HG02870 (cell line): ENCODE results near the gene UCP2.
"Not testable (repeated sequence)": the region's sequence is repeated elsewhere in the genome, so short reads cannot be mapped to it uniquely, and the experiment has no call there.

Experiments used
- ATAC-seq: cut with Tn5 transposase; IDR thresholded peaks from one replicate; pipeline ENCODE4 v1.9.1; 2021; ENCODE audit warnings: mild to moderate bottlenecking, moderate library complexity; ENCODE audit not compliant: unreplicated experiment

Gene UCP2

DNA sequence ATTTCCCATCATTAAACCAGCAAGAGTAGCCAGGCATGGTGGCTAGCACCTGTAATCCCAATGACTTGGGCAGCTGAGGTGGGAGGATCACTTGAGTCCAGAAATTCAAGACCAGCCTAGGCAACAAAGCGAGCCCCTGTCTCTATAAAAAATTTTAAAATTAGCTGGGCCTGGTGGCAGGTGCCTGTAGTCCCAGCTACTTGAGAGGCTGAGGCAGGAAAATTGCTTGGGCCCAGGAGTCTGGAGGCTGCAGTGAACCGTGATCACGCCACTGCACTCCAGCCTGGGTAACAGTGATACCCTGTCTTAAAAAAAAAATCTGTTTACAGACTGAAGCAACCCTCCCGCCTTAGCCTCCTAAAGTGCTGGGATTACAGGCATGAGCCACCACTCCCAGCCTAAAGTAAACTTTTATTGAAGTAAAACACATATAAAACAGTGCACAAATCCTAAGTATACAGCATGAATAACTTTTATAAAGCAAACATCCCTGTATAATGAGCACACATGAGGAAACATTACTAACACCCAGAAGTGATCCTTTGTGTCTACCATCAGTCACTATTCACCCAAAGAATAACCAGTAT, 13.6 kb upstream of the UCP2 start:
- no peak for ATAC-seq

DNA sequence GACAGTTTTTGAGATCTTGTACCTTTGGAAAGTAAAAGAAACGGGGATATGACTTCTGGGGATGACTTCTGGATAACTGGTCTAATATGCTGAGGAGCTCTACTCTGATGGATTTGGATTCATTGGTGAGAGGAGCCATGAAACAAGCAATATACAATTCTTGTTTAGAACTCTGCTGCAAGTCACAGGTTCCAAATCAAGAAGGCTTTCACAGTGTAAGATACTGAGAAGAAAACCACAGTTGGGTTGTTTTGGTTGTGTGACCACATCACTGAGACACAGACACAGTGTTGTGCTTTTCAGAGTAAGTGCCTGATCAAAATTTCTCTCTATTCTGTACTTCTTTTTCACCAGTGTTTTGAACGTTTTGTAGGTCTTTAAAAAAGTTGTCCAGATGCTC, 13.1 kb upstream of the UCP2 start:
- ATAC-seq, result peak; percentile 47

DNA sequence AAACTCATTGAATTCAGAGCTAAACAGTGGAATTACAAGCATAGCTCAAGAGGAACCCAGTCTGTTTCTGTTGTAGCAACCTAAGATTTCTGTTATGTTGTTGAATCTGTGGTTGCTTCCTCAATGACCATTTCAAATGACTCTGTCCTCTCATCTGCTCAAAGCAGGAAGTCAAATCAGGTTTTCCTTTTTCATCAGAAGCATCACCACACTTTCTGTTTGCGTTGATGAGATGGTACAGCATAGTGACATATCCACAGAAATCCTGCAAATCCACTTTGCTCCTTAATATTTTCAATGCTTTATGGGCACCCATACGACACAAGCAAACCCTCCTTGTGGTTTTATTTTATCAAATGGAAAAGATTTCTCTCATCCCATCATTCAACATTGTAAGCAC, 12.6 kb upstream of the UCP2 start:
- ATAC-seq, result no peak

DNA sequence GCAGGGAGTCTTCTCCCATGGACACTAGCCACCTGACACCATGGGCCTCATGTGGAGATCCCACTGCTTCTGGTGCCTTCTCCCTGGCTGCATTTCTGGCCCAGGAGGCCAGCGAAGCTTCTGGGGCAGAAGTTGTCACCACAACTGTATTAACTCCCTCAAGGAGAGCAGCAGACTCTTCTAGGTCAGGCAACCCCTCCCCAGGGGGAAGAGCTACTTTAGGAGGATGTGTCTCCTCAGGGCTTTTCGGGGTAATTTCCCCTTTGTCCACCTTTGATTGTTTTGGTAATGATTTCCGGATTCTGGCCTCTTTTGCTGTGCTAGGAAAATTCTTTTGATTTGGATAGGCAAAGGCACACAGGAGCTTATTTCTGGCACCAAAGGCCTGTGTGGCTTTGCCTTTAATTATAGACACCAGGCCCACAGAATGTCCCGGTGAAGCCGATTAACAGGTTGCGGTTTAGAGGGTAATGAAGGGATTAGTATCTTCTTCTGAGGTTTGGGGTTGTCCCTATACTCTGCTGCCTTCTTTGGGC, 8.9 kb upstream of the UCP2 start:
- ATAC-seq, result no peak

DNA sequence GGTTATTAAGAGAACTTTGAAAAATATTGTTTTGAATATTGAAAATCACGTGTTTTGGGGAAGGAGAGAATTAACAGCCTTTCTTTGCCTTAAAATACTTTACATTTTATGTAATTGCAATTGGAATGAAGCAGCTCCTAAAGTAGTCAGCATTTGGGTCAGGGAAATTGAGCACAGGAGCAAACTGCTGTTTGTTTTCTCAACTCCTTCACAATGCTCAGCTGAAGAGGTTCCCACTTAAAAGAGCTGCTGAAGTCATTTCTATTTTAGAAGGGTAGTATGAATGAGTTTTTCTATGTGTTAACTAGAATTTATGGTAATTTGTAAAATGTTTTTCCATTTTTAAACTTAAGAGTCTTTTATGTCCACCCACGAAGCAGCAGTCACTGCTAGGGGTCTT, 8.1 kb upstream of the UCP2 start:
- ATAC-seq, result no peak

DNA sequence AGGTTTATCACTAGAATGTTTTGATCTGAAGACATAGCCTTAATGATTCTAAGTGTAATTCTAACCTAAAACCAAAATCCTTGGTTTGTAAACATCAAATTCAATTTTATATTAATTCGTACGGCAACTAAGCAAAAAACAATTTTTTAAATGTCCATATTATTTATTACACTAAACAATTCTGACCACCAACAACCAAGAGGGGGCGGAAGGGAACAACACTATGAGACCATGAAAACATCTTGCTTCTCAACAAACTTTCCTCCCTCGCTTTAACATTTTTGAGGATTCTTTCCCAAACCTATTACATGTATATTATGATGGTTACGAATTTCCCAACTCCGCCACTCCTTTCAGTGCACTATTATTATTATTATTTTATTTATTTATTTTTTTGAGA, 6.5 kb upstream of the UCP2 start:
- no peak for ATAC-seq

DNA sequence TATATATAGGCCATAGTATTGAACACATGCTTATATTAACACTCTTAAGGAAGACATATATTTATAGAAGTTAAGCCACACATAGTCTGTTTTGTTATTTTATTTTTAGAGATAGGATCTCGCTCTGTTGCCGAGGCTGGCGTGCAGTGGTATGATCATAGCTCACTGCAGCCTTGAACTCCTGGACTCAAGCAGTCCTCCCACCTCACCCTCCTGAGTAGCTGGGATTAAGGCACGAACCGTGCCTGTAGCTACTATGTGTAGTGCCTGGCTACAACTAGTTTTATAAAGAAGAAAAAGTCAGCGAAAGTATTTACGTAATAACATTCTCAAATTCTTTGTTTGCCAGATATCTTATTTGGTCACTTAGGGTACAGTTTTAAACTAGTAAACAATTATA, 5.6 kb upstream of the UCP2 start:
- no peak for ATAC-seq

DNA sequence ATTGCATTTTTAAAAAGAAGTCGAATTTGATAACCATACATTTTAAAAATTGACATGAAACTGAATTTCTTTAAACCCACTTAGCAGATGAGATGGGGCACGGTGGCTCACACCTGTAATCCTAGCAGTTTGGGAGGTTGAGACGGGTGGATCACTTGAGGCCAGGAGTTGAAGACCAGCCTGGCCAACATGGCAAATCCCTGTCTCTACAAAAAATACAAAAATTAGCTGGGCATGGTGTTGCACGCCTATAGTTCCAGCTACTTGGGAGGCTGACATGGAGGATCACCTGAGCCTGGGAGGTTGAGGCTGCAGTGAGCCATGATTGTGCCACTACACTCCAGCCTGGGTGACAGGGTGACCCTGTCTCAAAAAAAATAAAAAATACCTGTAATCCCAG, 3.0 kb upstream of the UCP2 start:
- ATAC-seq, result not testable (repeated sequence)

DNA sequence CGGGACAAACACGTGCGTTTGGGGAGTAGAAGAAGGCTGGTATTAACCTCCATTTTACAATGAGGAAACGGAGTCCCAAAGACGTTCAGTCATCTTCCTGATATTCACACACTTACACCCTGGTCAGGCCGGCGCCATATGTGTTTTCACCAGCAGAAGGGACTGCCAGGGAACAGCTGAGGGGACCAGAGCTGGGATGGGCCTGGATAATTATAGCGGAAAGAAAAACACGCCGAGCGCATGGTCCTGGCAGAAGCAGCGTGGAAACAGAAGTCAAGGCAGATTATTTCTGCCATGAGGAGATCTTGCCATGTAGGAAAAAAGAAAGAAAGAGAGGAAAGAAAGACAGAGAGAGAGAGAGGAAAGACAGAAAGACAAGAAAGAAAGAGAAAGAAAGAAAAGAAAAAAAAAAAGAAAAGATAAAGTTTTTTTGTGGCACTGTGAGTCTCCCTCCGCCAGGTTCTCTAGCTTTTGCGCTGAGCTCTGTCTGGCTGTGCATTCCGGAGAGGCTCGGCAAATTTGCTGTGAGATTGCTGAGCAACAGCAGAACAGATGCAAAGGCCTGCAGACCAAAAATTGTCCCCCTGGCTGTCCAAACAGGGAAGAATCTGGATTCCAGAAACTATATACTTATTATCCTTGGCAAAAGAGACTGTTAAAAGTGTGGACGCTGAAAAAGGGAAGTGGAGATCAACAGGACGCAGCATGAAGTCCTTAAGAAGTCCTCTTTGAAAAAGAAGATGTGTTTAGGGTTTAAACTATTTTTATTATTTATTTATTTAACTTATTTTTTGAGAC, 1.3 kb upstream of the UCP2 start:
- ATAC-seq, result no peak

DNA sequence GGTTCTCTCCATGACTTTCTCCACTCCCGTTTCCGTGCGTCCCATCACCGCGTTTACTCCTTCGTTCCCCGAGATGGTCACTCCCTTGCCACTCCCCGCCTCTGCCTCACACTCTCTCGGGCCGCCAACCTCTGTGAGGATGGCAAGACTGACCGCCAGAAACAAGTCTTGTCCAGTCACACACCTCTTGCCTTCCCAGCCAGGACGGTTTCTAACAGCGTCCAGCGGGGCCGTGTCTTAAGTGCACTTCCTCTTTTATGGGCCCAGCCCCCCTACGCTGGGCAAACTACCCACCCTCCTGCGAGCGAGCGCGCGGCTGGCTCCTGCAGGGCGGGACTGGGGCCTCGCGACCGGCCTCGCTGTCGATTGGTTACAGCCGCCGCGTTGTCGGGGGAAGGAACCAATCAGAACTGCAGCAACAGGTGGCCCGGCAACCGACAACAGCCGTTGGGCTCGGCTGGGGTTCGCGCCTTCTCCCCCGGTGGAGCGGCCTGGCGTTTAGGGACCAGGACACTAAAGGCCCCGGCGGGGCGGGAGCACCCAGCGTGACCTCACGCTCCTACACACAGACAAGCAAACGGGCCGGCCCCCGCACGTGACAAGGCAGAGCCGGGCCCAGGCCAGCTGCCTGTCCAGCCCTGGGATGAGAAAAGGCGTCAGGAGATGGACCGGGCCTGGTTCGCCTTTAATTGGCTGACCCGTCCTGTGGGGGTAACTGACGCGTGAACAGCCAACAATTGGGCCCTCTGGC, 522 bp upstream of the UCP2 start:
- ATAC-seq, result peak; percentile 70

DNA sequence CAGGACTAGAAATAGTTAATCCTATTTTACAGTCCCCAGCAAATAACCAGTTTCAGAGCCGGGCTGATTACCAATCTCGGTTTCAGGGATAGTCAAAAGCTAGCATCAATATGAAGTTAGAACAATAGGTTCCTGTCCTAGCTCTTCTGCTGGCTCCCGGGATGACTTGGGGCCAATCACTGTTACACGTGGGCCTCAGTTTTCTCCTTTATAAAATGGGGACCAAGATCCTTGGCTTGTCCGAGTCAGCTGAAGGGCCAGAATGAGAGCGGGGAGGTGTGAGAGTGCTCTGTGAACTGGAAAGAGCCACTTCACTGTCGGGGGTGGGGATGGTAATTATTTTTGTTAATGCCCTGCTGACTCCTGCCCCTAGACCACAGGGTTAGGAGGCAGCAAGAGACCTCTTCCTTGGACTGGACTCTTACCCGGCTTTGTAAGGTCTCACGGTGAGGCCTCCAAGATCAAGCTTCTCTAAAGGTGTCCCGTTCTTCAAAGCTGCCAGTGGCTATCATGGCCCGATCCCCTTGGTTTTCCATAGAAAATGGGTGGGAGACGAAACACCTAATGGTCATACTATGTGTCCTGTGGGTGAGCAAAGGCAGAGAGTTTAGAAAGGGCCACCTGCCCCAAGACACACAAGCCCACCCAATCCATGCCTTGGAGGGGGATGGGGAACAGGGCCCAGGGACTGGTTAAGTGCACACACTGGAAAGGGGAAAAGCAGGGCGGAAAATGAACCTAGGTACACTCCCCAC, 1.4 kb downstream of the UCP2 start:
- no peak for ATAC-seq

DNA sequence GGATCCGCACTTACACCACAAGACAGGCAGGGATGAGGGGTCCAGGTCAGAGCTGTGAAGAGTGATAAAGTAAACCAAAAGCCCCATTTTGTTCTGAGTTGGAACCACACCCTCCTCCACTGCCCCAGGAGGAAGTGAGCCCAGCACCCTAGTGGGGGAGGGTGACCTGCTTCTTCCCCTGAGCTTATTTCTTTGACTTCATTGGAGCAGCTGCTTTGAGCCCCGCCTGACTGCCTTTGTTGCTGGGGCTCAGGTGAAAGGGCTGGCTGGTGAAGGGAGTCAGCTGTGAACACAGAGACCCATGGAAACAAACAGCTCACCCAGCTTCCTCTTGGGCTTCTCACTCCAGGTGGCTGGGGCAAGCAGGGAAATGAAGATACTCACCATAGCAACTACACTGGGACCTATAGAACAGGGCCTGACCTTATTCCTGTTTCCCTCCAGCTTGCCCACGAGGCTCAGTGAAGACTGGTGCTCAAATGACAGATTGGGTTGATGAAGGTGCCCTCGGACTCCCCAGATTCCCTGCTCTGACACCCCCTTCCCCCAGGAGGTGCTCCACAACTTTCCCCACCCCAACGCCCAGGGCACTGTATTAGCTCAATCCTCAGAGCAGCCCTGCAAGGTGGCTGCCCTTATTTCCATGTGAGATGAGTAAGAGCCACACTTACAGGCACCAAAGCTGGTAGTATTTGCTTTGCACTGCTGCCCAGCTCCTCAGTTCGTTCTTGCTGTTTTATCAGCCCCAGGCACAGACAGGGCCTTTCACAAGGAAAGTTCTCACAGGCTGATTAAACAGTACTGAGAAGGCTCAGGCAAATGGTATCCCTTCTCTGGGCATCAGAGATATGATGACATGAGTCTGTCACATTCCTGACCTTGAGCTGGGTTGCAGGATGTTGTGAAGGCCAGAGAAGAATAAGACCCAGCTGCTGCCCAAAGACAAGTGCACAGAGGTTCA, 2.4 kb downstream of the UCP2 start:
- peak; percentile 46 for ATAC-seq

DNA sequence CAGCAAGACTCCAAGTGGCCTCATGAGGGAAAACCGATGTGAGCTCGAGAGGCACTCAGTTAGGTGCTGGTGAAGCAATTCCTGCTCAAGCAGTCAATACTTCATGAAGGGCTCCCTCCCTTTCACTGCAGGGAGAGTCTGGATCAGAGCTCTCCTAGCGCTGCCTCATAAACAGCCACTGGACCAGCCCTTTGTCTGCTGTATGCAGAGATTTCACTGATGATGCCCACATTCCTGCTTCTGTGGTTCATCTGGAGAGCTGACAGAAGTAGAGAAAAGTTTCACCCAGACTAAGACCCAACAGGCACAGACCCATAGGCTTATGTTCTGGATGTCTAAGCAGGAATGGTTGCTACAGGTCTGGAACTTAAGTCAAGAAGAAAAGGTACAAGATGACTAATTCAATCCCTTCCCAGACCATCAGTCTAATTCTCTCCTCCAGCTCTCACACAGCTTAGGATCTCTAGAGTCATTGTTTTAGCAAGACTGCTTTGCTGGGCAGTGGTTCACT, 4.0 kb downstream of the UCP2 start:
- no peak for ATAC-seq

DNA sequence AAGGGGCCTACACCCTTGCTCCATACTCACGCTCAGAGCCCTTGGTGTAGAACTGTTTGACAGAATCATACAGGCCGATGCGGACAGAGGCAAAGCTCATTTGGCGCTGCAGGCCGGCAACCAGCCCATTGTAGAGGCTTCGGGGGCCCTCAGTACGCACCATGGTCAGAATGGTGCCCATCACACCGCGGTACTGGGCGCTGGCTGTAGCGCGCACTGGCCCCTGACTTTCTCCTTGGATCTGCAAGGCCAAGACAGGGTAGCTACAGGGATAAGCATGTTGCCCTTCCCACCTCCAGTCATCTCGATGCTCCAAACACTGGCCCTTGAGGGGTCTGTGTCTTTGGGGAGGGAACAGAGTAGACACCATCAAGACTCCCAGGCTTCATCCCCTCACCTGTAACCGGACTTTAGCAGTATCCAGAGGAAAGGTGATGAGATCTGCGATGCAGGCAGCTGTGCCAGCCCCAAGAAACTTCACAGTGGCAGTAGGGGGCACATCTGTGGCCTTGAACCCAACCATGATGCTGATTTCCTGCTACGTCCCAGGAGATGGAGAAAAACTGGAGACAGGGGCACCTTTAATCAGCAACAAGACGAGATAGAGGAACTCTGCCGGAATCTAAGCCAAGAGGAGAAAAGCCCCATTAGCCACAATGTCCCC, 4.7 kb downstream of the UCP2 start:
- ATAC-seq, result no peak

DNA sequence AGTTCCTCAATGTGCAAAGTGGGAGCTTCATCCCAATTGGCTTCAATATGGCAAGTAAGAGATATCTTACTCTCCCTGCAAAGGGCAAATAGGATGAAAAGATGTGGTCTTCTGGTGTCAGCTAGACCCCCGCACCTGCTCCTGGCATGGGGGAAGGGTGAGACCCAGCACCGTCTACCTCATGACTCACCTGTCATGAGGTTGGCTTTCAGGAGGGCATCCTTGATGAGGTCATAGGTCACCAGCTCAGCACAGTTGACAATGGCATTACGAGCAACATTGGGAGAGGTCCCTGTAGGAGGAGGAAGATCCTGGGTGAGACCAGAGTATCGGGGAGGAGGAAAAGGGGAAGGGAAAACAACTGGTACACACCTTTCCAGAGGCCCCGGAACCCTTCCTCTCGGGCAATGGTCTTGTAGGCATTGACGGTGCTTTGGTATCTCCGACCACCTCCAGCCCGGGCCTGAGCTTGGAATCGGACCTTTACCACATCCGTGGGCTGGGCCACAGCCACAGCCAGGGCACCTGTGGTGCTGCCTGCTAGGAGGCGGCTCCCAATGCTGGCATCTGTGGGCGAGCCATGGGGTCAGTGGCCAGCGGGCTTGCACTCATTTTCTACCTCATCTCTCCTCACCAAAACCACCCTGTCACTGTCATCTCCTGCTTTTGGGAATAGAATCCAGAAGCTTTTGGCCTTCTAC, 6.0 kb downstream of the UCP2 start:
- ATAC-seq, result no peak

DNA sequence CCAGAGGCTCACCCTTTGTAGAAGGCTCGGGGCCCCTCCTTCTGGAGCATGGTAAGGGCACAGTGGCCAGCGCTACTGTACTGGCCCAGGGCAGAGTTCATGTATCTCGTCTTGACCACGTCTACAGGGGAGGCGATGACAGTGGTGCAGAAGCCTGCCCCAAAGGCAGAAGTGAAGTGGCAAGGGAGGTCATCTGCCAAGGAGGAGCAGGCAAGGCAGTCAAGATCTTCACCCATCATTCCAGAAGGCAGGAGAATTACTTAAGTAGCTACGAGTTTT, 7.2 kb downstream of the UCP2 start:
- ATAC-seq, result no peak

DNA sequence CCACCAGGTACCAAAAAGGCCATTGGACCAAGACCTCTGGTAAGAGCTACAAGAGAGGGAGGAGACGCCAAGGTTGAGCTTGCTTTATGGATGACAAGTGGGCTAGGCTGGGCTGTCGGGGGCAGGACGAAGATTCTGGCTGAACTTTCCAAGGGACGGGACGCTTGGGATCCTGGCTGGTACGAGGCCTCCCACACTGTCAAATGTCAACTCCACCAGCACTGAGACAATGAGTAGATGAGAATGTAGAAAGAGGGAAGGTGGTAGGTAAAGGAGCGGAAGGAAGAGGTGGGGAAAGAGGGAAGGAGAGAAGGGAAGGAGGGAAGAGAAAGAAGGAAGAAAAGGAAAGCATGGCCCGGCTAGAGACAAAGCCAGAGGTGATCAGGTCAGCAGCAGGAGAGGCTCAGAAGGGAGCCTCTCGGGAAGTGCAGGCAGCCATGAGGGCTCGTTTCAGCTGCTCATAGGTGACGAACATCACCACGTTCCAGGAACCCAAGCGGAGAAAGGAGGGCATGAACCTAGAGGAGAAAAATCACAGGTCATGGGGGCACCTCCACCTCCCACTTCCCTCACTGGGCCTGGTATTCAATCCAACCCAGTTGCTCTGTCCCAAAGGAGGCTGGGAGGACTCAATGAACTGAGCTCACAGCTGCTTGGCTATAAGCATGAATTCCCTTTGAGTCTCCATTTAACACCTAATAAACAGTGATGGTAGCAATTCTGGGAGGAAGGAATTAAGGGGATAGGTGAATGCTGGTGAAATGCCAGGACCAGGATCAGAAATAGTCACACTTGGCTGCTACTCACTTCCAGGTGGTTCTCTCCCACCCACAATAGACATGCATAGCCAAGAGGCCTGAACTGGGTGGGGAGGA, 7.8 kb downstream of the UCP2 start:
- ATAC-seq, result no peak
